Right lung (tissue), 5 donors: ENCODE data around the gene KMT5C. TPM values are rescaled to one million over a fixed set of nuclear protein-coding genes. Genes with fewer than 3 reads are reported as not detected.

Source experiments
- DNase-seq, 2 donors: peaks; one replicate each; pipeline ENCODE4 v3.0.0-alpha.2; 2013
- polyA plus RNA-seq, 5 donors: library from polyadenylated mRNA; unstranded; fragments of 120-200 nt; gene quantifications; one replicate each; pipeline versions ENCODE4 v1.2.1 to v1.2.3, GENCODE V29; 2013; ENCODE audit warnings: inconsistent platforms in 1 of 5, low replicate concordance in 1 of 5; ENCODE audit not compliant: insufficient read length in 5 of 5, insufficient read depth in 1 of 5

Gene KMT5C
- polyA plus RNA-seq, 5 donors: 16.0 to 30.0 (median 22.8) TPM

GRCh38 chr19:55346725-55347441 lies 7.2 kb downstream of the KMT5C start:
- no peak for DNase-seq

GRCh38 chr19:55347442-55348009 lies 7.8 kb downstream of the KMT5C start:
- DNase-seq: no peak

- no peak for DNase-seq
Observed at GRCh38 chr19:55348317-55349034, 8.8 kb downstream of the KMT5C start.

GRCh38 chr19:55350620-55351315 lies 11.1 kb downstream of the KMT5C start:
- no peak for DNase-seq

- DNase-seq: no peak
Observed at GRCh38 chr19:55352040-55352439, 12.4 kb downstream of the KMT5C start.

- no peak for DNase-seq
Observed at GRCh38 chr19:55352549-55353145, 13.0 kb downstream of the KMT5C start.

- DNase-seq: no peak
Observed at GRCh38 chr19:55353356-55353802, 13.7 kb downstream of the KMT5C start.

- no peak for DNase-seq
Observed at GRCh38 chr19:55353803-55354697, 14.4 kb downstream of the KMT5C start.

- no peak for DNase-seq
Observed at GRCh38 chr19:55354698-55355212, 15.1 kb downstream of the KMT5C start, which contains the start of gene COX6B2. TSS of gene COX6B2 (minus strand) at chr19:55354719. CDS start at chr19:55354521, 198 bp downstream.

GRCh38 chr19:55355213-55355821 lies 15.6 kb downstream of the KMT5C start:
- no peak for DNase-seq

GRCh38 chr19:55358493-55358892 lies 18.8 kb downstream of the KMT5C start:
- no peak for DNase-seq

- DNase-seq: no peak
Observed at GRCh38 chr19:55358943-55359908, 19.6 kb downstream of the KMT5C start.

GRCh38 chr19:55360902-55361301 lies 21.2 kb downstream of the KMT5C start:
- no peak for DNase-seq

- DNase-seq: no peak
Observed at GRCh38 chr19:55362174-55362989, 22.7 kb downstream of the KMT5C start.

GRCh38 chr19:55362990-55363716 lies 23.5 kb downstream of the KMT5C start, which contains the start of gene GARIN5B:
TSS of gene GARIN5B (minus strand) at chr19:55363260. CDS start at chr19:55363066, 194 bp downstream.
- DNase-seq: no peak

GRCh38 chr19:55365245-55365644 lies 25.6 kb downstream of the KMT5C start:
- DNase-seq: no peak

GRCh38 chr19:55365964-55366363 lies 26.3 kb downstream of the KMT5C start:
- no peak for DNase-seq
